Suprapubic skin (tissue), 4 donors: Measurements from ENCODE around the gene SEPTIN8. TPM values are rescaled to one million over a fixed set of nuclear protein-coding genes. Genes with fewer than 3 reads are reported as not detected.
A peak's percentile ranks its signal among the peaks of the same experiment; 100 is the strongest.
"Not testable (repeated sequence)": the region's sequence is repeated elsewhere in the genome, so short reads cannot be mapped to it uniquely, and the experiment has no call there.

ENCODE experiments used
- DNase-seq, 2 donors: peaks; one replicate each; pipeline ENCODE4 v3.0.0-alpha.2; 2019; ENCODE audit warnings: low spot score in 2 of 2
- H3K27ac ChIP-seq: fragments of 200-600 bp; sonication (generic); one replicate; pipeline ENCODE4 v1.5.1; 2019
- H3K27me3 ChIP-seq: fragments of 200-600 bp; sonication (generic); one replicate; pipeline ENCODE4 v1.5.1; 2019
- H3K36me3 ChIP-seq: fragments of 200-600 bp; sonication (generic); one replicate; pipeline ENCODE4 v1.5.1; 2019
- H3K4me1 ChIP-seq: fragments of 200-600 bp; sonication (generic); one replicate; pipeline ENCODE4 v1.5.1; 2019
- H3K4me3 ChIP-seq: fragments of 200-600 bp; sonication (generic); one replicate; pipeline ENCODE4 v1.5.1; 2019; ENCODE audit warnings: mild to moderate bottlenecking
- H3K9me3 ChIP-seq: fragments of 200-600 bp; sonication (generic); one replicate; pipeline ENCODE4 v1.5.1; 2019
- CTCF ChIP-seq, 2 donors: fragments of 200-600 bp in 1 of 2; fragments of 450-650 bp in 1 of 2; sonication (generic) in 1 of 2; IDR thresholded peaks; one replicate each; pipeline ENCODE4 v1.5.1; 2016 to 2019; ENCODE audit warnings: antibody characterized with exemption in 2 of 2, mild to moderate bottlenecking in 1 of 2, moderate library complexity in 1 of 2
- EP300 ChIP-seq: sonication (generic); formaldehyde crosslinking; IDR thresholded peaks from one replicate; pipeline ENCODE4 v1.6.1; 2017; ENCODE audit warnings: antibody characterized with exemption
- POLR2A ChIP-seq, 2 donors: fragments of 450-650 bp; IDR thresholded peaks; one replicate each; pipeline ENCODE4 v1.6.1; 2017; ENCODE audit warnings: antibody characterized with exemption in 2 of 2, mild to moderate bottlenecking in 2 of 2, moderate library complexity in 2 of 2
- POLR2AphosphoS5 ChIP-seq, 3 donors: sonication (generic); formaldehyde crosslinking; IDR thresholded peaks; one replicate each; pipeline ENCODE4 v1.6.1; 2017; ENCODE audit warnings: antibody characterized with exemption in 3 of 3
- WGBS: methylation state at CpG from one replicate; pipeline ENCODE4 v1.1.5; 2018; 5-methylcytosine and 5-hydroxymethylcytosine counted together
- total RNA-seq, 4 donors: library from RNA; depleted of rRNA; stranded (reverse); fragments of >200 nt; gene quantifications; one replicate each; pipeline ENCODE4 v1.1.0, GENCODE V29; 2016

SEPTIN8 gene
- total RNA-seq, 4 donors from 2014 or later = 75.9 to 85.0 (median 80.8) TPM

GRCh38 chr5:132807163-132807838, 30.3 kb upstream of the SEPTIN8 start:
- Histone ChIP-seq H3K4me1 (no peaks in the 10 kb centered on the region), H3K9me3 (no peaks in the 10 kb centered on the region), H3K27ac (no peak overlapping the region), H3K36me3 (no peaks in the 10 kb centered on the region), H3K4me3 (no peak overlapping the region), H3K27me3 (peaks cover 21% of the 10 kb centered on the region)
- peak; percentile 40 to 76 for DNase-seq
- WGBS = 75% methylated on average over 11 of the region's 12 CpGs
- TF ChIP-seq CTCF (IDR thresholded peaks at IDR 0.05) (no peak), POLR2AphosphoS5 (IDR thresholded peaks at IDR 0.05) (no peak), EP300 (no peak), POLR2A (IDR thresholded peaks at IDR 0.05) (no peak)

- H3K9me3 ChIP-seq, H3K4me3 ChIP-seq, H3K27ac ChIP-seq, H3K4me1 ChIP-seq, H3K36me3 ChIP-seq: not testable (repeated sequence)
- DNase-seq = peak in 1 of 2 donors; percentile 6
- peaks cover 16% of the 10 kb centered on the region for H3K27me3 ChIP-seq
- WGBS = 94% methylated on average over 12 of the region's 12 CpGs
Observed at GRCh38 chr5:132806804-132807162, 29.7 kb upstream of the SEPTIN8 start.

- not testable (repeated sequence) for H3K4me3 ChIP-seq, H3K36me3 ChIP-seq, H3K27me3 ChIP-seq, H3K27ac ChIP-seq, H3K4me1 ChIP-seq, H3K9me3 ChIP-seq
- peak in 1 of 2 donors; percentile 4 for DNase-seq
- WGBS = 92% methylated on average over 6 of the region's 6 CpGs
Observed at GRCh38 chr5:132805872-132806271, 28.8 kb upstream of the SEPTIN8 start.

GRCh38 chr5:132804219-132804618, 27.2 kb upstream of the SEPTIN8 start:
- H3K4me1 ChIP-seq, H3K27me3 ChIP-seq, H3K4me3 ChIP-seq, H3K36me3 ChIP-seq, H3K9me3 ChIP-seq, H3K27ac ChIP-seq, DNase-seq: not testable (repeated sequence)
- 100% methylated on average over 1 of the region's 1 CpG for WGBS

GRCh38 chr5:132802685-132803066, 25.6 kb upstream of the SEPTIN8 start:
- DNase-seq = peak in 1 of 2 donors; percentile 12
- WGBS = 68% methylated on average over 5 of the region's 5 CpGs
- not testable (repeated sequence) for H3K4me3 ChIP-seq, H3K27ac ChIP-seq, H3K27me3 ChIP-seq, H3K36me3 ChIP-seq, H3K4me1 ChIP-seq, H3K9me3 ChIP-seq

GRCh38 chr5:132802044-132802684, 25.1 kb upstream of the SEPTIN8 start:
- DNase-seq = peak in 1 of 2 donors; percentile 37
- Histone ChIP-seq H3K4me1 (no peaks in the 10 kb centered on the region), H3K27me3 (no peaks in the 10 kb centered on the region), H3K9me3 (no peaks in the 10 kb centered on the region), H3K4me3 (no peak overlapping the region), H3K36me3 (no peaks in the 10 kb centered on the region), H3K27ac (no peak overlapping the region)
- WGBS = 87% methylated on average over 5 of the region's 5 CpGs
- TF ChIP-seq POLR2A (IDR thresholded peaks at IDR 0.05) (no peak), EP300 (no peak), CTCF (IDR thresholded peaks at IDR 0.05) (no peak), POLR2AphosphoS5 (IDR thresholded peaks at IDR 0.05) (no peak)

GRCh38 chr5:132800545-132800944, 23.5 kb upstream of the SEPTIN8 start:
- Histone ChIP-seq H3K9me3 (no peaks in the 10 kb centered on the region), H3K36me3 (no peaks in the 10 kb centered on the region), H3K27me3 (no peaks in the 10 kb centered on the region), H3K4me3 (no peak overlapping the region), H3K4me1 (no peaks in the 10 kb centered on the region), H3K27ac (no peak overlapping the region)
- DNase-seq = no peak
- WGBS = 75% methylated on average over 2 of the region's 2 CpGs
- no peak for TF ChIP-seq EP300
- TF ChIP-seq POLR2A (IDR thresholded peaks at IDR 0.05) = no peak
- TF ChIP-seq POLR2AphosphoS5 (IDR thresholded peaks at IDR 0.05) = no peak
- no peak for TF ChIP-seq CTCF (IDR thresholded peaks at IDR 0.05)
